ENCODE results near the gene TEX54.

TEX54 gene

DNA sequence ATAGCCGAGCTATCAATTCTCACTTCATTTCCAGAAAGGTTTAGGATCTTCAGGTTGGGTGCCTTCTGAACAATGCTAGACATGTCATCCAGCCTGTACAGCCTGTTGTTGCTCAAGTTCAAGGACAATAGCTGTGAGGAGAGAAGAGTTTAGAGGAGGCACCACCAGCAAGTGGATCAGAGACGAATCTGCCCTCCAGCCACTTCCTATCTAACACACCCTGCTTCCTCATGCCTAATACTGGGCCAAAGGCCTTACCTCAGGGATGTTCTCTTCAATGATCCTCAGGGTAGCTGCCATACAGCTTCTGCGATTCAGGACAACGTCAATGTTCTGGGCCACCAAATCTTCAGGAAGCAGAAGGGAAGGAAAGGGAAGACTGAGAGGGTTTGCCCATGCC lies 31.6 kb downstream of the TEX54 start:
- TF ChIP-seq EZH2 (IDR thresholded peaks at IDR 0.05; ENCODE audit: borderline replicate concordance, low read length) = no peak
- TF ChIP-seq, protein P1, sequence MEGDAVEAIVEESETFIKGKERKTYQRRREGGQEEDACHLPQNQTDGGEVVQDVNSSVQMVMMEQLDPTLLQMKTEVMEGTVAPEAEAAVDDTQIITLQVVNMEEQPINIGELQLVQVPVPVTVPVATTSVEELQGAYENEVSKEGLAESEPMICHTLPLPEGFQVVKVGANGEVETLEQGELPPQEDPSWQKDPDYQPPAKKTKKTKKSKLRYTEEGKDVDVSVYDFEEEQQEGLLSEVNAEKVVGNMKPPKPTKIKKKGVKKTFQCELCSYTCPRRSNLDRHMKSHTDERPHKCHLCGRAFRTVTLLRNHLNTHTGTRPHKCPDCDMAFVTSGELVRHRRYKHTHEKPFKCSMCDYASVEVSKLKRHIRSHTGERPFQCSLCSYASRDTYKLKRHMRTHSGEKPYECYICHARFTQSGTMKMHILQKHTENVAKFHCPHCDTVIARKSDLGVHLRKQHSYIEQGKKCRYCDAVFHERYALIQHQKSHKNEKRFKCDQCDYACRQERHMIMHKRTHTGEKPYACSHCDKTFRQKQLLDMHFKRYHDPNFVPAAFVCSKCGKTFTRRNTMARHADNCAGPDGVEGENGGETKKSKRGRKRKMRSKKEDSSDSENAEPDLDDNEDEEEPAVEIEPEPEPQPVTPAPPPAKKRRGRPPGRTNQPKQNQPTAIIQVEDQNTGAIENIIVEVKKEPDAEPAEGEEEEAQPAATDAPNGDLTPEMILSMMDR (IDR thresholded peaks at IDR 0.05; ENCODE audit: low read length) = no peak
- Histone ChIP-seq H2AFZ (ENCODE audit: low read length) (no peak overlapping the region), H3F3A (ENCODE audit: insufficient read depth, low read length) (no peaks in the 10 kb centered on the region), H3K4me1 (ENCODE audit: insufficient read depth, low read length, severe bottlenecking) (peaks cover 16% of the 10 kb centered on the region), H4K20me1 (ENCODE audit: insufficient read depth, low read length) (no peaks in the 10 kb centered on the region), H3K36me3 (ENCODE audit: insufficient read depth, low read length) (peaks cover 73% of the 10 kb centered on the region), H3K27me3 (ENCODE audit: insufficient read depth, low read length) (no peaks in the 10 kb centered on the region), H3K4me3 (ENCODE audit: low read depth, low read length, poor library complexity, severe bottlenecking) (no peak overlapping the region), H3K79me2 (ENCODE audit: insufficient read depth, low read length) (peaks cover 17% of the 10 kb centered on the region), H3K9me2 (ENCODE audit: low read depth, low read length) (no peaks in the 10 kb centered on the region), H3K27ac (ENCODE audit: low read depth, low read length, poor library complexity, severe bottlenecking) (no peak overlapping the region), H3K9me3 (ENCODE audit: low read length) (no peaks in the 10 kb centered on the region), H3K4me2 (ENCODE audit: low read length) (no peak overlapping the region), H3K9ac (ENCODE audit: low read length) (no peak overlapping the region)

DNA sequence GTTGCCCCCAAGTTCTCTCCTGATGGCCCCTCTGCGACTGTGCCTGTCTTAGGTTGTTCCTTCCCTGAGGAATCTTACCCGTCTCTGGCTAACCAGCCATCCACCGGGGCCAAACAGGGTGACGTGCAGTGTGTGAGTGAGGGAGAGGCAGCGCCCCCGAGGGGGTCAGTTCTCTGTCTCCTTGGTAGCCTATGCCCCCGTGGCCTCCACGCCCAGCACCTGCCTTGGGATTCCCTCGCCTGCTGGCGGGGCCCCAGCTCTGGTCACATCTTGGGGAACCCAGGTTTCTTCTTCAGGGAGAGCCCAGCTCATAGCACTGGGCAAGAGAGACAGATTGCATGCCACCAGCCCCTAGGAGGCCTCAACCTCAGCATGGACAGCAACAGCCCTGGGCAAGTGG lies 33.2 kb downstream of the TEX54 start:
- Histone ChIP-seq H3K36me3 (ENCODE audit: insufficient read depth, low read length) (peaks cover 89% of the 10 kb centered on the region), H3K9me2 (ENCODE audit: low read depth, low read length) (no peaks in the 10 kb centered on the region), H3K4me3 (ENCODE audit: low read depth, low read length, poor library complexity, severe bottlenecking) (no peak overlapping the region), H2AFZ (ENCODE audit: low read length) (no peak overlapping the region), H3K27ac (ENCODE audit: low read depth, low read length, poor library complexity, severe bottlenecking) (no peak overlapping the region), H3K4me1 (ENCODE audit: insufficient read depth, low read length, severe bottlenecking) (peaks cover 12% of the 10 kb centered on the region), H4K20me1 (ENCODE audit: insufficient read depth, low read length) (no peaks in the 10 kb centered on the region), H3K79me2 (ENCODE audit: insufficient read depth, low read length) (peaks cover 11% of the 10 kb centered on the region), H3K4me2 (ENCODE audit: low read length) (no peak overlapping the region), H3K27me3 (ENCODE audit: insufficient read depth, low read length) (no peaks in the 10 kb centered on the region), H3K9ac (ENCODE audit: low read length) (no peak overlapping the region), H3K9me3 (ENCODE audit: low read length) (no peaks in the 10 kb centered on the region), H3F3A (ENCODE audit: insufficient read depth, low read length) (no peaks in the 10 kb centered on the region)
- TF ChIP-seq, protein P1 (IDR thresholded peaks at IDR 0.05; ENCODE audit: low read length) = no peak
- no peak for TF ChIP-seq EZH2 (IDR thresholded peaks at IDR 0.05; ENCODE audit: borderline replicate concordance, low read length)

DNA sequence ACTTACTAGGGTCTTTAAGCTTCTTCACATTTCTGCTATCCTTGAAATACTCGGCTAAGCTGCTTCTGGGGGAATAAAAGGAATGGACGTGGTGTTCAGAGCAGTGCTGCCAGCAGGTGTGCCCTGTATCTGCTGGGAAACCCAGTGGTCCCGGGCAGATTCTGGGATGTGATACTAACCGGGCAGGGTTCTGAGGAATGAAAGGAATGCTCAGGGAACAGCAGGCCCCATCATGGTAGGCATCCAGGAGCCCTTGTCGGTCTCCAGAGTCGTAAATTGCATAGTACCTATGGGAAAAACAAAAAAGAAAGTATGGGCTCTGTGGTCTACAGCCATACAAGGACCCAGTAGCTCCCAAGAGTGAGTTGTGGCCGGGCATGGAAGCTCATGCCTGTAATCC lies 36.4 kb downstream of the TEX54 start:
- H3K4me3 ChIP-seq (ENCODE audit: low read depth, low read length, poor library complexity, severe bottlenecking) = no peak overlapping the region
- no peaks in the 10 kb centered on the region for H3K27me3 ChIP-seq (ENCODE audit: insufficient read depth, low read length)
- peaks cover 87% of the 10 kb centered on the region for H3K36me3 ChIP-seq (ENCODE audit: insufficient read depth, low read length)
- H3K9me2 ChIP-seq (ENCODE audit: low read depth, low read length) = no peaks in the 10 kb centered on the region
- H3K4me1 ChIP-seq (ENCODE audit: insufficient read depth, low read length, severe bottlenecking) = peaks cover 6% of the 10 kb centered on the region
- no peak overlapping the region for H3K27ac ChIP-seq (ENCODE audit: low read depth, low read length, poor library complexity, severe bottlenecking)
- H3K9me3 ChIP-seq (ENCODE audit: low read length) = no peaks in the 10 kb centered on the region
- no peak overlapping the region for H3K4me2 ChIP-seq (ENCODE audit: low read length)
- H2AFZ ChIP-seq (ENCODE audit: low read length) = no peak overlapping the region
- H3K9ac ChIP-seq (ENCODE audit: low read length) = no peak overlapping the region
- H3F3A ChIP-seq (ENCODE audit: insufficient read depth, low read length) = no peaks in the 10 kb centered on the region
- no peaks in the 10 kb centered on the region for H4K20me1 ChIP-seq (ENCODE audit: insufficient read depth, low read length)
- no peaks in the 10 kb centered on the region for H3K79me2 ChIP-seq (ENCODE audit: insufficient read depth, low read length)
- TF ChIP-seq EZH2 (IDR thresholded peaks at IDR 0.05; ENCODE audit: borderline replicate concordance, low read length) = no peak
- TF ChIP-seq, protein P1 (IDR thresholded peaks at IDR 0.05; ENCODE audit: low read length) = no peak

Measured in OCI-LY1 (cell line).